ENCODE results near the gene SP100.
"Not testable (repeated sequence)": the region's sequence is repeated elsewhere in the genome, so short reads cannot be mapped to it uniquely, and the experiment has no call there.

Gene SP100

GRCh38 chr2:230471074-230471473 is 55.1 kb downstream of the SP100 start:
- no peak for DNase-seq

DNA sequence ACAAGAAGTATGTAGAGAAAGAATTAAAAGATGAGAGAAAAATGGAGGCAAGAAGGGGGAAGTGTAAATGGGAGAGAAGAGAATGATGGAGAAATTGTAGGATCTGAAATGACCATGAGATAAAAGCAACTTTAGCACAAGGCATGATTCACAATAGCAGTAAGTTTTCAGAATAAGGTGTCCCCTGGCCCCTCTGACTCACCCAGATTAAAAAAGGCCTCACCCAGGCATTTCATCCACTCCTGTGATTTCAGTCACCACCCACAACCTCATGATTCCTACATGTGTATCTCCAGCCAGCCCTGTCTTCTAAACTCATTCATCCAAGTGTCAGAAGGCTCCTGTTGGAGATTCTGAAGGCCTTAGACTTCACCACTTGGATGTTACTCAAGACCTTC is 56.6 kb downstream of the SP100 start:
- DNase-seq: no peak

GRCh38 chr2:230473378-230473777 is 57.4 kb downstream of the SP100 start:
- no peak for DNase-seq

GRCh38 chr2:230475143-230475542 is 59.1 kb downstream of the SP100 start:
- no peak for DNase-seq

DNA sequence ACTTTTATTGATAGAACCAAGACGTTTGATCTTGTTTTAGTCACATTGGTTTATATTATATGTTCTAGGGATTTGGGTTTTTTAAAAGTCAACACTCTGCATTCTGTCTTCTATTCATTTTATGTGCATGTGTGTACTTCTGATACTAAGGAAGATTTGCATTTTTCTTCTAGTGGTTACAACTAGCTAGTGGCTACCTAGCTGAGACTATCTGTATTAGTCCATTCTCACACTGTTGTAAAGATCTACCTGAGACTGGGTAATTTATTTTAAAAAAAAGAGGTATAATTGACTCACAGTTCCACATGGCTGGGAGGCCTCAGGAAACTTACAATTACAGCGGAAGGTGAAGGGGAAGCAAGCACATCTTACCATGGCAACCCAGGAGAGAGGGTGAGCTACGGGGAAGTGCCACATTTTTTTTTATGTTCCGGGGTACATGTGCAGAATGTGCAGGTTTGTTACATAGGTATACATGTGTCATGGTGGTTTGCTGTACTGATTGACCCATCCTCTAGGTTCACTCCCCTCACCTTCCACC is 69.9 kb downstream of the SP100 start:
- DNase-seq: no peak

- not testable (repeated sequence) for DNase-seq
Measured at GRCh38 chr2:230491219-230491618, 75.2 kb downstream of the SP100 start.

- DNase-seq: no peak
Measured at GRCh38 chr2:230492107-230492506, 76.1 kb downstream of the SP100 start.

DNA sequence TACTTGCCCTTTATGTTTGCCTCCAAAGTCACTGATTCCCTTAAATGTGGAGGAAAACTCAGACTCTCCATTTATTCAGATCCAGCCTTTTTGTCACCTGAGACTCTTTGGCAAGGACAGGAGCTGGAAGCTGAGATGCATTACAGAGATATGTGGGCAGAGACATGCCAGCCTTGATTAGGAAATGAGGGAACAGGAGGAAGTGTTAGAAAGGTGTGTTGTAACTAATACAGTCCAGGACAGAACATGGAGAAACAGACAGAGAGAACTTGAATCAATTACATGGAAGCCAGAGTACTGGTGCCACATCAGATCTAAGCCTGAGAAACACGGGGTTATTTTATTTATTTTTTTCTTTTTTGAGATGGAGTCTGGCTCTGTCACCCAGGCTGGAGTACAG is 79.0 kb downstream of the SP100 start:
- no peak for DNase-seq

DNA sequence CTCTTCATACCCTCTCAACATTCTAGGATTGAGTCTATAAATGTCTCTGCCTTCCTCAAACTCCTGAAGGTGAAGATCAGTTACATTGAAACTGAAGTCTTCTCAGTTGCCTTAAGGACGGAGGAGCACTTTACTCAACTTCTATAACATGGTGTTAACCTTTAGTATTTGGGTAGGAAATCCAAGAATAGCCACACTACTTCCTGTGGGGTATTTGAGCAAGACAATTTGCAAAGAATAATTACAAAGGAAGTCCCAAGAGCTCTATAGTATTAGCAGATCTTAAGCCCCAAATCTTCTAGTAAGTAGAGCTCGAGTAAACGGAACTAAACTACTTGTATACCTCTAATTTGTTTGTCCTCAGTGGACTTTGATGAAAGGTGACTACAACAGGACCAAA is 80.9 kb downstream of the SP100 start:
- no peak for DNase-seq

DNA sequence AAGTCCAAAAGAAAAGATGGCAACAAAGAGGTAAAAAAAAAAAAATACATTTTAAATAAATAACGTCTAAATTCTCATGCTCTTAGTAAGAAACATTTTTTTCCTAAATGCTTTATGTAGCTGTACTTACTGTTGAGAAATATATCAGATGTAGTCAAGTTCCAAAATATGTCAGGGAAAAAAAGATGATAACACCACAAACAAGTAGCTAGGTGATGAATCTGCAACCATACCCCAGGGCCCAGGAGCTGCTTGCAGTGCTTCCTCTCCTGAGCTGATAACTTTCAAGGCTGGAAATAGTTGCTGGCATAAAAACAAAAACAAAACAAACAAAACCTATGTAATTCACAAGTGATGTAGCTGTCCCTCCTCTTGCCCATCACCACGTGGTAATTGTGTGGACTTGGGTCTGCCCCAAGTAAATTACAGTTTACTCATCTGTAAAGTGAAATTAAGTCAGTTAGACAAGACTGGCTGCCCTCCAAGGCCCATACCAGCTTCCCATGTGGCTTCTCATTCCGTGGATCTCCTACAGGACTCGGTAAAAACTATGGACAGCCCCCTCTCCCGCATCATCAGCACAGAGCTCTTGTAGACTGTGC is 82.6 kb downstream of the SP100 start:
- DNase-seq: no peak

DNA sequence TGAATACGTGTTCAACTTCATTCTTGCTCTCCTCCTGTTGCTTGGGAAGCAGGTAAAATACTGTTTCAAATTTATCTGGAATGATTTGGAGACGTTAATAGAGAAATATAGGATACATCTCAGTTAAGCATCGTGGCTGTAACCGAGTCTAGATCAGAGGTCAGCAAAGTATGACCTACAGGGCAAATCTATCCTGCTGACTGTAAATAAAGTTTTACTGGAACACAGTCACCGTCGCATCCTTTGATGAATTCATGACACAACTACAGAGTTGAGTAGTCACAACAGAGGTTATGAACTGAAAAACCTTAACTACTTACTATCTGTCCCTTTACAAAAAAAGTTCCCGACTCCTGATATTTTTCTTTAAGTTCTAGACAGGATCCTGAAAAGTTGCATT is 86.6 kb downstream of the SP100 start:
- no peak for DNase-seq

- no peak for DNase-seq
Measured at GRCh38 chr2:230503798-230504197, 87.8 kb downstream of the SP100 start.

DNA sequence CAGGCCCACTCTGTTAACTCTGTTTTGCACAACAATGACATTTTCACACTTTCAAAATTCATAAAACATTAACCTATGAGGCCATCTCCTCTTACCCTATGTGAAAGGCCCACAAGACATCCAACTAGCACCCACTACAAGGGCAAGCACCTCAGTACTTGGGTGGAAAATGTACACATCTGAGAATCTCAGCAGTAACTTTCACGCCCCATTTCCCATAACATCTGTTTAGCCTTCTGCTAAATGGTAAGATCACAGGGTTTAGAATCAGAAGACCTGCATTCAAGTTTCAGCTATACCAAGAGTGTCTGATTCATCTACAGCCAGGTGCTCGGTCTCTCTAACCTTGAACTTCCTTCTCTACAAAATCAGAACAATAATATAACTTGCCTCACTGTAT is 89.2 kb downstream of the SP100 start:
- DNase-seq: no peak

- DNase-seq: no peak
Measured at GRCh38 chr2:230512955-230513748, 97.2 kb downstream of the SP100 start.

- no peak for DNase-seq
Measured at GRCh38 chr2:230520061-230520874, 104.3 kb downstream of the SP100 start.

DNA sequence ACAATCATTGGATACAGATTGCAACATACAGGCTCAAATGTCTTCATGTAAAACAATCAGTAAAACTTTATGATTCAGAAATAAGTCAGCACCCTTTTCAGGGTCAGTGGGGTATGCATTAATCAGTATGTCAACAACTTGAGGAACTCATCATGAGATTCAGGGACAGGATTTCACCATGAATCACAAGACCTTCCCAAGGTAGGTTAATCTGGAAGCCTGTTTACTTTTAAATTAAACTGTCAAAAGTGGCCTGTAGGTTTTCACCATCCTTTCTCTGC is 104.8 kb downstream of the SP100 start:
- no peak for DNase-seq

GRCh38 chr2:230521386-230521785 is 105.4 kb downstream of the SP100 start:
- no peak for DNase-seq

DNA sequence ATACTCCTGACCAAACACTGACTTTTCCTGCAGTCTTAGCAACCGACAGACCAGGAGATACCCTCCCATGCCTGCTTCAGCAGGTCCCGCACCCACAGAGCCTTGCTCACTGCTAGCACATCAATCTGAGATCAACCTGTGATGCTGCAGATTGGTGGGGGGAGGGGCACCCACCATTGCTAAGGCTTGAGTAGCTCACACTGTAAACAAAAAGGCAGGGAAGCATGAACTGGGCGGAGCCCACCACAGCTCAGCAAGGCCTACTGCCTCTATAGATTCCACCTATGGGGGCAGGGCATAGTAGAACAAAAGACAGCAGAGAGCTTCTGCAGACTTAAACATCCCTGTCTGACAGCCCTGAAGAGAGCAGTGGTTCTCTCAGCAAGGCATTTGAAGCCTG is 109.7 kb downstream of the SP100 start:
- no peak for DNase-seq

GRCh38 chr2:230537531-230537976 is 121.6 kb downstream of the SP100 start:
- no peak for DNase-seq

- DNase-seq: no peak
Measured at GRCh38 chr2:230540332-230540731, 124.3 kb downstream of the SP100 start.

GRCh38 chr2:230541934-230542380 is 126.0 kb downstream of the SP100 start:
- no peak for DNase-seq

DNA sequence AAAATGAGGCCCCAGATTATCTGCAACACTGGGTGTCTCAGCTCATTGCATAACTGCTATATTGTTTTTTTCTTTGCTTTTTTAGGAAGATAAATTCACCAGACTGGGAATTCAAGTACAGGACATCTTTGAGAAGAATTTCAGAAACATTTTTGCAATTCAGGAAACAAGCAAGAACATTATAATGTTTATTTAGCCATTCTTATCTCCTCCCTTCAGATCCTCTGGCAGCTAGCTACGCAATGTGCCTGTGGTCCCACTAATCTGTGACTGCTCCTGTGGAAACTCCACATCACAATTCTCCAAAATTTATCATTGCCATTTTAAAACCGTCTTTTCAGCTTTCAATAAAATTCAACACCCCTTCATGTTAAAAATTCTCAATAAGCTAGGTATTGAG is 126.8 kb downstream of the SP100 start:
- DNase-seq: no peak

GRCh38 chr2:230552181-230552580 is 136.2 kb downstream of the SP100 start:
- no peak for DNase-seq

DNA sequence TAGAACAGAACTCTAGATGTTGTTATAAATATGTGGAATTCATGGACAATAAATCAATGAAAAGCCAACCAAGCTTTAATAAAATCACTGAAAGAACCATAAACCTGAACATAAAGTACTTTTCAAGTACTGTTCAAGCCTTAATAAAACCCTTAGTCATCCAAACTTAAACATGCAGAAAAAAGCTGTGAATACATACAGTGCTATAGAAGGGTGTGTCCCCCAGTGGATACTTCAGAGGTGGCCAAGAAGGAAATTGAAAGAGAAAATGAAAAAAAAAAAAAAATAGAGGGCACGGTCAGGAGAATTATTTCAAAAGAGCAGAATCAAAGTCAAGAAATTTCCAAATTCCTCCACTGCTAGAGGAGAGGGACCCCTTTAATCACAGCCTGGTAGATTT is 141.1 kb downstream of the SP100 start:
- DNase-seq: no peak

Data from NCI-H524 treated with DMSO at 0.1 percent for 48 hours (cell line).